Fibroblast of pulmonary artery (primary cell): ENCODE results near the gene SPTLC2.

Experiments
- DNase-seq: peaks from one replicate; pipeline ENCODE4 v3.0.0-alpha.2; 2010; ENCODE audit warnings: low read depth
- H3K4me3 ChIP-seq: replicated peaks from 2 replicates; pipeline ENCODE4 v1.5.1; 2011; ENCODE audit warnings: low read depth, mild to moderate bottlenecking, control low read depth, low read length, moderate library complexity
- CTCF ChIP-seq: IDR thresholded peaks from 2 replicates; pipeline ENCODE4 v1.5.1; 2011; ENCODE audit warnings: mild to moderate bottlenecking, control low read depth, low read length, inconsistent platforms; ENCODE audit errors: missing control alignments

The SPTLC2 gene

GRCh38 chr14:77524536-77524935 is 91.9 kb downstream of the SPTLC2 start:
- no peak for DNase-seq
- no peak for TF ChIP-seq CTCF

GRCh38 chr14:77523109-77523508 is 93.3 kb downstream of the SPTLC2 start:
- H3K4me3 ChIP-seq: no peak overlapping the region
- DNase-seq: no peak

More at GRCh38 chr14:77524536-77524935, 91.9 kb downstream of the SPTLC2 start:
- no peak overlapping the region for H3K4me3 ChIP-seq

GRCh38 chr14:77520555-77520954 is 95.9 kb downstream of the SPTLC2 start:
- H3K4me3 ChIP-seq: no peak overlapping the region
- TF ChIP-seq CTCF: no peak
- DNase-seq: no peak

More at GRCh38 chr14:77523109-77523508, 93.3 kb downstream of the SPTLC2 start:
- TF ChIP-seq CTCF: no peak

GRCh38 chr14:77516126-77516525 is 100.3 kb downstream of the SPTLC2 start:
- TF ChIP-seq CTCF: no peak
- no peak for DNase-seq
- H3K4me3 ChIP-seq: no peak overlapping the region

- no peak for TF ChIP-seq CTCF
- no peak overlapping the region for H3K4me3 ChIP-seq
These were observed 104.8 kb downstream of the SPTLC2 start for GRCh38 chr14:77511486-77512162.

GRCh38 chr14:77509366-77509765 is 107.1 kb downstream of the SPTLC2 start:
- DNase-seq: no peak
- no peak for TF ChIP-seq CTCF
- no peak overlapping the region for H3K4me3 ChIP-seq

More at GRCh38 chr14:77511486-77512162, 104.8 kb downstream of the SPTLC2 start:
- no peak for DNase-seq

GRCh38 chr14:77508876-77509275 is 107.6 kb downstream of the SPTLC2 start:
- DNase-seq: no peak
- no peak overlapping the region for H3K4me3 ChIP-seq
- TF ChIP-seq CTCF: no peak
